Measurements from ENCODE around the gene ATOX1.

GRCh38 chr5:151773951-151774350 is 15.5 kb upstream of the ATOX1 start:
- TF ChIP-seq CTCF (IDR thresholded peaks at IDR 0.05) (no peak), SIN3A (IDR thresholded peaks at IDR 0.05; ENCODE audit: borderline replicate concordance, insufficient read depth, low read depth, low read length) (no peak), REST (IDR thresholded peaks at IDR 0.05; ENCODE audit: insufficient read depth in 1 of 2, low read depth in 2 of 2, low read length in 1 of 2) (no peak)
